Activated naive CD8-positive, alpha-beta T cell treated with anti-CD3 and anti-CD28 coated beads, Interleukin-2, amount 50 U/mL, for 24 hours (primary cell): ENCODE data around the gene MAGEA9B.
"Not testable (repeated sequence)": the region's sequence is repeated elsewhere in the genome, so short reads cannot be mapped to it uniquely, and the experiment has no call there.

Experiments used
- ATAC-seq: fragments of 150-1000 bp; cut with Tn5 transposase; one replicate; pipeline ENCODE4 v1.10.0; 2021
- DNase-seq: peaks from one replicate; pipeline ENCODE4 v3.0.0; 2021
- H3K27ac Mint-ChIP-seq: one replicate; pipeline ENCODE4 v1.8.0; 2021; ENCODE audit warnings: mild to moderate bottlenecking, mixed read lengths
- H3K27me3 Mint-ChIP-seq: one replicate; pipeline ENCODE4 v1.8.0; 2021; ENCODE audit warnings: mixed read lengths
- H3K36me3 Mint-ChIP-seq: one replicate; pipeline ENCODE4 v1.8.0; 2021; ENCODE audit warnings: low read depth, mixed read lengths
- H3K4me1 Mint-ChIP-seq: one replicate; pipeline ENCODE4 v1.8.0; 2021; ENCODE audit warnings: mixed read lengths
- H3K4me3 Mint-ChIP-seq: one replicate; pipeline ENCODE4 v1.8.0; 2021; ENCODE audit warnings: mild to moderate bottlenecking, moderate library complexity, mixed read lengths
- H3K9me3 Mint-ChIP-seq: one replicate; pipeline ENCODE4 v1.8.0; 2021; ENCODE audit warnings: mixed read lengths

The MAGEA9B gene

DNA sequence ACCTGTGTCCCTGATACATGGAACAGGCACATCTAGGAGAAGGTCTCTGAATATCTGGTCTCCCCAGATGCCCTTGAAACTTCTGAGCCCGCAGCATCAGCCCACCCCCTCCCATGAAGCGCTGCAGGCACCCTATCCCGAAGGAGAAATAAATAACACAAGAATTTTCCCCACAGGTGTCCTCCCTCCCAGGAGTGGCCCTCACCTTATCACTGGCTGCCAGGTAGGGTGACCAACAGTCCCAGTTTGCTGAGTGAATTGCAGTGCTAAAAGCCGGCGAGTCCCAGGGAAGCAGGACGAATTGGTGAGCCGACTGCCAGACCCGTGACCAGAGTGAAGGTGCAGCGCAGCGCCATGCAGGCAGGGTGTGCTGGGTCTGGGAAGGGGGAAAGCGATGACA lies 53.3 kb downstream of the MAGEA9B start:
- peaks cover 25% of the 10 kb centered on the region for H3K4me1 Mint-ChIP-seq
- H3K4me3 Mint-ChIP-seq, H3K27ac Mint-ChIP-seq, H3K27me3 Mint-ChIP-seq, H3K36me3 Mint-ChIP-seq, DNase-seq, H3K9me3 Mint-ChIP-seq, ATAC-seq: not testable (repeated sequence)

DNA sequence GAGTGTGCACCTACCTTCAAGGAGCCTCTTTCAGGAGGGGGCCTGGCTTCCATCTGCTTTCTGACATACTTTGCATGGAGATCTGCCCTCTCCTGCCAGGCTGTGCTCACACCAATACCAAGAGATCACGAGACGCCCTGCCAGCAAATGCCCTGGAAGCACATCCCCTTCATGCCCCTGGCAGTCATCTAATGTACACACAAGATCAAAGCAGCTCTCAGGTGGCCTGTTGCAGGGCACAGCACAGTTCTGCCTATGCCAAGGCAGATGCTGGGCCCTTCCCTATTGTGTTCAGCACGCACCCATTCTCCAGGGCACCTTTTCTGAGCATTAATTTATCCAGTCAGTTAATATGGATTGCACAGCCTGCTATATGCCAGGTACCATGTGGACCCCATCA lies 54.4 kb downstream of the MAGEA9B start:
- not testable (repeated sequence) for H3K9me3 Mint-ChIP-seq, H3K27ac Mint-ChIP-seq, H3K4me3 Mint-ChIP-seq, DNase-seq, H3K36me3 Mint-ChIP-seq, H3K27me3 Mint-ChIP-seq, ATAC-seq
- peaks cover 23% of the 10 kb centered on the region for H3K4me1 Mint-ChIP-seq
